Measurements from ENCODE around the gene CD1D.
"Not testable (repeated sequence)": the region's sequence is repeated elsewhere in the genome, so short reads cannot be mapped to it uniquely, and the experiment has no call there.

The CD1D gene

GRCh38 chr1:158199849-158200248, 19.2 kb downstream of the CD1D start:
- Histone ChIP-seq H3K4me2 (0 out of 22 replicates have a peak overlapping the region, but pooled peaks of 2 of the 11 experiments have one; percentile 0 to 1), H3K36me3 (no peaks in the 10 kb centered on the region), H3K4me3 (no peak overlapping the region), H3K27me3 (no peaks in the 10 kb centered on the region), H3K9me3 (replicated peaks in 1 of 11) (0 out of 22 replicates have a peak, but pooled peaks cover 0 to 2% (median 0%) of the 10 kb centered on the region in 11 experiments), H3K27ac (no peak overlapping the region), H4K20me1 (no peaks in the 10 kb centered on the region), H3K4me1 (peaks cover 0 to 19% (median 11%) of the 10 kb centered on the region in 10 experiments; a peak in 16 of 20 replicates), H3K9ac (no peak overlapping the region)
- peak in 2 of 11 experiments; percentile 9 to 30; a peak in 2 of 22 replicates for TF ChIP-seq Cebpa-rat (IDR thresholded peaks at IDR 0.05)

GRCh38 chr1:158200527-158200926, 19.8 kb downstream of the CD1D start:
- no peaks in the 10 kb centered on the region for H4K20me1 ChIP-seq
- peaks cover 0 to 19% (median 11%) of the 10 kb centered on the region in 10 experiments; a peak in 16 of 20 replicates for H3K4me1 ChIP-seq
- H3K36me3 ChIP-seq, result no peaks in the 10 kb centered on the region
- no peak overlapping the region for H3K4me3 ChIP-seq
- no peak overlapping the region for H3K9ac ChIP-seq
- H3K27ac ChIP-seq, result no peak overlapping the region
- no peak overlapping the region for H3K4me2 ChIP-seq
- H3K9me3 ChIP-seq (replicated peaks in 1 of 11), result peaks cover 0 to 8% (median 0%) of the 10 kb centered on the region in 11 experiments; a peak in 2 of 22 replicates
- H3K27me3 ChIP-seq, result no peaks in the 10 kb centered on the region
- TF ChIP-seq Cebpa-rat (IDR thresholded peaks at IDR 0.05), result no peak

- Histone ChIP-seq H3K9me3 (replicated peaks in 1 of 11) (peaks cover 8 to 23% (median 18%) of the 10 kb centered on the region in 11 experiments; a peak in 16 of 22 replicates), H3K4me2 (peak overlapping the region; percentile 13 to 54 (median 37); a peak in 18 of 22 replicates), H3K4me3 (no peak overlapping the region), H3K27me3 (no peaks in the 10 kb centered on the region), H3K36me3 (no peaks in the 10 kb centered on the region), H3K9ac (no peak overlapping the region), H3K27ac (no peak overlapping the region), H3K4me1 (peaks cover 0 to 19% (median 11%) of the 10 kb centered on the region in 10 experiments; a peak in 16 of 20 replicates), H4K20me1 (no peaks in the 10 kb centered on the region)
- no peak for TF ChIP-seq Cebpa-rat (IDR thresholded peaks at IDR 0.05)
These were observed 23.2 kb downstream of the CD1D start for GRCh38 chr1:158203693-158204457.

GRCh38 chr1:158204458-158204827, 23.7 kb downstream of the CD1D start:
- no peak for TF ChIP-seq Cebpa-rat (IDR thresholded peaks at IDR 0.05)
- no peaks in the 10 kb centered on the region for H3K27me3 ChIP-seq
- H3K4me1 ChIP-seq, result peaks cover 0 to 18% (median 11%) of the 10 kb centered on the region in 10 experiments; a peak in 16 of 20 replicates
- H3K9me3 ChIP-seq (replicated peaks in 1 of 11), result peaks cover 8 to 23% (median 18%) of the 10 kb centered on the region in 11 experiments; a peak in 16 of 22 replicates
- no peak overlapping the region for H3K27ac ChIP-seq
- H3K36me3 ChIP-seq, result no peaks in the 10 kb centered on the region
- H4K20me1 ChIP-seq, result no peaks in the 10 kb centered on the region
- no peak overlapping the region for H3K9ac ChIP-seq
- H3K4me3 ChIP-seq, result no peak overlapping the region
- H3K4me2 ChIP-seq, result peak overlapping the region; percentile 13 to 54 (median 37); a peak in 17 of 22 replicates

GRCh38 chr1:158208586-158209116, 28.0 kb downstream of the CD1D start:
- Histone ChIP-seq H3K9me3 (replicated peaks in 1 of 11) (peaks cover 24 to 39% (median 34%) of the 10 kb centered on the region in 11 experiments), H3K27me3 (no peaks in the 10 kb centered on the region), H3K9ac (no peak overlapping the region), H3K36me3 (no peaks in the 10 kb centered on the region), H3K4me1 (peaks cover 0 to 12% (median 9%) of the 10 kb centered on the region in 10 experiments; a peak in 16 of 20 replicates), H3K4me2 (no peak overlapping the region), H3K4me3 (no peak overlapping the region), H3K27ac (no peak overlapping the region), H4K20me1 (no peaks in the 10 kb centered on the region)
- TF ChIP-seq Cebpa-rat (IDR thresholded peaks at IDR 0.05), result no peak

GRCh38 chr1:158212320-158212719, 31.6 kb downstream of the CD1D start:
- Histone ChIP-seq H3K4me2 (no peak overlapping the region), H3K9ac (no peak overlapping the region), H3K27ac (no peak overlapping the region), H3K27me3 (no peaks in the 10 kb centered on the region), H3K36me3 (no peaks in the 10 kb centered on the region), H3K4me3 (no peak overlapping the region), H4K20me1 (no peaks in the 10 kb centered on the region), H3K9me3 (replicated peaks in 1 of 11) (peaks cover 22 to 34% (median 30%) of the 10 kb centered on the region in 11 experiments), H3K4me1 (no peaks in the 10 kb centered on the region)
- TF ChIP-seq Cebpa-rat (IDR thresholded peaks at IDR 0.05), result no peak

GRCh38 chr1:158223445-158223844, 42.8 kb downstream of the CD1D start:
- H3K9me3 ChIP-seq (replicated peaks in 1 of 11), result peaks cover 26 to 45% (median 35%) of the 10 kb centered on the region in 11 experiments
- not testable (repeated sequence) for H3K4me1 ChIP-seq, H3K27ac ChIP-seq, H3K4me2 ChIP-seq, H4K20me1 ChIP-seq, H3K36me3 ChIP-seq, H3K4me3 ChIP-seq, H3K27me3 ChIP-seq, H3K9ac ChIP-seq

- no peak overlapping the region for H3K4me2 ChIP-seq
- TF ChIP-seq Cebpa-rat (IDR thresholded peaks at IDR 0.05), result no peak
- H3K4me3 ChIP-seq, result no peak overlapping the region
- H3K27ac ChIP-seq, result no peak overlapping the region
- no peaks in the 10 kb centered on the region for H3K4me1 ChIP-seq
- no peaks in the 10 kb centered on the region for H3K27me3 ChIP-seq
- H4K20me1 ChIP-seq, result no peaks in the 10 kb centered on the region
- H3K9me3 ChIP-seq (replicated peaks in 1 of 11), result peaks cover 18 to 43% (median 26%) of the 10 kb centered on the region in 11 experiments
- H3K9ac ChIP-seq, result no peak overlapping the region
- peaks cover 0 to 5% (median 0%) of the 10 kb centered on the region in 11 experiments; a peak in 1 of 22 replicates for H3K36me3 ChIP-seq
These were observed 47.4 kb downstream of the CD1D start for GRCh38 chr1:158227904-158228623.
